ENCODE results near the gene TMEM151B. TPM values are rescaled to one million over a fixed set of nuclear protein-coding genes. Genes with fewer than 3 reads are reported as not detected.
A peak's percentile ranks its signal among the peaks of the same experiment; 100 is the strongest.

TMEM151B gene
- total and polyA plus RNA-seq, 2 of the 13 experiments (the other 11 are each of a cell fraction or from before 2014, with no cell fraction given): not detected

DNA sequence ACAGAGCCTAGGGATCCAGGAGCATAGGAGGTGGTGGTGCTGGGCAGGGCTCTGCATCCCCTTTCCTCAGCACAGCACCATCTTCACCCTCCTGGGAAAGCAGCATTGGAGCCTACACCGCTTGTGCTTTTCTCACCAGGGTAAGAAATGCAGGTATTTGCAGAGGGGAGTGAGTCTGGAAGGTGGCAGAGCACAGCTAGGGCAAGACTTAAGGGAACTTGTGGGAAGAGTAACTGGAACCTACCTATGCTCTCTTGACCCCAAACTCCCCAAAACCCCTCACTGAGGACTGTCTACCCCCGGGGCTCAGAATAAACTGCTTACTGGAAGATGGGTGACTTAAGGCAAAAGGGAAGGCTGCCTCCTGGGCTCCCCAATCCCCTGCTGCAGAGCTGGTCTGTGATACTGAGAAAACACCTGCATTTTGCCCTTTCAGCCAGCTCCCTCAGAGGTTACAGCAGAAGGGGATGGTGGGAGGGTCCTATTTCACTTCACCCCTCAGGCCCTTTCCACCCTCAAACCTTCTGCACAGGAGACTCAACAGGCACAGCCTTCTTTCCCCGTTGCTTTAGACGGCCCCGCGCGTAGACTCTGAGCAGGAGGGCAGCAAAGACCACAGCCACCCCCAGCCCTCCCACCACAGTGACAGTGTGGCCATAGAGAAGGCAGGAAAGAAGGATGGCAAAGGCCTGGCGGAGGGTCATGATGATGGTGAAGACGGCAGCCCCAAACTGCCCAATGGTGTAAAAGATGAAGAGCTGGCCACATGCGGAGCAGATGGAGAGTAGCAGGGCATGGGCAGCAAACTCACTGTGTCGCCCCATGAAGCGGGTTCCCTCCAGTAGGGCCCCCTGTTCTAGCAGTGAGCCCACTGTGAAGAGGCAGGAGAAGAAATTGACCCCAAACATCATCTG is 15.8 kb upstream of the TMEM151B start (continued):
- TF ChIP-seq AKNA (CRISPR knock-in tag; IDR thresholded peaks at IDR 0.05; ENCODE audit: borderline replicate concordance) (no peak), ZNF773 (CRISPR knock-in tag; IDR thresholded peaks at IDR 0.05; ENCODE audit: borderline replicate concordance) (no peak), ZNF501 (CRISPR knock-in tag; IDR thresholded peaks at IDR 0.05) (peak; percentile 11; the same call in 1 of the 2 replicates), SMAD9 (CRISPR knock-in tag; IDR thresholded peaks at IDR 0.05) (no peak), ZBTB21 (CRISPR knock-in tag; IDR thresholded peaks at IDR 0.05) (no peak), ZNF251 (CRISPR knock-in tag; IDR thresholded peaks at IDR 0.05) (0 out of 2 replicates have a peak, but pooled peaks have one; percentile 21), TSC22D2 (CRISPR knock-in tag; IDR thresholded peaks at IDR 0.05; ENCODE audit: borderline replicate concordance) (no peak), TEAD3 (CRISPR knock-in tag; optimal IDR thresholded peaks at IDR 0.05; ENCODE audit: borderline replicate concordance) (no peak), TP53 (CRISPR knock-in tag; conservative IDR thresholded peaks at IDR 0.05) (no peak), ZFP62 (CRISPR knock-in tag; IDR thresholded peaks at IDR 0.05) (no peak), ZNF709 (CRISPR knock-in tag; IDR thresholded peaks at IDR 0.05) (no peak), MYNN (CRISPR knock-in tag; IDR thresholded peaks at IDR 0.05; ENCODE audit: low read depth) (no peak), KMT2A (CRISPR knock-in tag; IDR thresholded peaks at IDR 0.05) (no peak), ZFP90 (CRISPR knock-in tag; IDR thresholded peaks at IDR 0.05; ENCODE audit: borderline replicate concordance) (no peak), HNRNPH1 (optimal IDR thresholded peaks at IDR 0.05; ENCODE audit: low read depth, low read length) (peak; percentile 69)
- TF ChIP-seq, protein P1, sequence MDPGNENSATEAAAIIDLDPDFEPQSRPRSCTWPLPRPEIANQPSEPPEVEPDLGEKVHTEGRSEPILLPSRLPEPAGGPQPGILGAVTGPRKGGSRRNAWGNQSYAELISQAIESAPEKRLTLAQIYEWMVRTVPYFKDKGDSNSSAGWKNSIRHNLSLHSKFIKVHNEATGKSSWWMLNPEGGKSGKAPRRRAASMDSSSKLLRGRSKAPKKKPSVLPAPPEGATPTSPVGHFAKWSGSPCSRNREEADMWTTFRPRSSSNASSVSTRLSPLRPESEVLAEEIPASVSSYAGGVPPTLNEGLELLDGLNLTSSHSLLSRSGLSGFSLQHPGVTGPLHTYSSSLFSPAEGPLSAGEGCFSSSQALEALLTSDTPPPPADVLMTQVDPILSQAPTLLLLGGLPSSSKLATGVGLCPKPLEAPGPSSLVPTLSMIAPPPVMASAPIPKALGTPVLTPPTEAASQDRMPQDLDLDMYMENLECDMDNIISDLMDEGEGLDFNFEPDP (CRISPR knock-in tag; conservative IDR thresholded peaks at IDR 0.05): no peak
- TF ChIP-seq, protein P2, sequence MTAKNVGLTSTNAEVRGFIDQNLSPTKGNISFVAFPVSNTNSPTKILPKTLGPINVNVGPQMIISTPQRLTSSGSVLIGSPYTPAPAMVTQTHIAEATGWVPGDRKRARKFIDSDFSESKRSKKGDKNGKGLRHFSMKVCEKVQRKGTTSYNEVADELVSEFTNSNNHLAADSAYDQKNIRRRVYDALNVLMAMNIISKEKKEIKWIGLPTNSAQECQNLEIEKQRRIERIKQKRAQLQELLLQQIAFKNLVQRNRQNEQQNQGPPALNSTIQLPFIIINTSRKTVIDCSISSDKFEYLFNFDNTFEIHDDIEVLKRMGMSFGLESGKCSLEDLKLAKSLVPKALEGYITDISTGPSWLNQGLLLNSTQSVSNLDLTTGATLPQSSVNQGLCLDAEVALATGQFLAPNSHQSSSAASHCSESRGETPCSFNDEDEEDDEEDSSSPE (CRISPR knock-in tag; IDR thresholded peaks at IDR 0.05): no peak
- TF ChIP-seq, protein P3, sequence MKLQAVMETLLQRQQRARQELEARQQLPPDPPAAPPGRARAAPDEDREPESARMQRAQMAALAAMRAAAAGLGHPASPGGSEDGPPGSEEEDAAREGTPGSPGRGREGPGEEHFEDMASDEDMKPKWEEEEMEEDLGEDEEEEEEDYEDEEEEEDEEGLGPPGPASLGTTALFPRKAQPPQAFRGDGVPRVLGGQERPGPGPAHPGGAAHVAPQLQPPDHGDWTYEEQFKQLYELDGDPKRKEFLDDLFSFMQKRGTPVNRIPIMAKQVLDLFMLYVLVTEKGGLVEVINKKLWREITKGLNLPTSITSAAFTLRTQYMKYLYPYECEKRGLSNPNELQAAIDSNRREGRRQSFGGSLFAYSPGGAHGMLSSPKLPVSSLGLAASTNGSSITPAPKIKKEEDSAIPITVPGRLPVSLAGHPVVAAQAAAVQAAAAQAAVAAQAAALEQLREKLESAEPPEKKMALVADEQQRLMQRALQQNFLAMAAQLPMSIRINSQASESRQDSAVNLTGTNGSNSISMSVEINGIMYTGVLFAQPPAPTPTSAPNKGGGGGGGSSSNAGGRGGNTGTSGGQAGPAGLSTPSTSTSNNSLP (IDR thresholded peaks at IDR 0.05; ENCODE audit: low read depth, low read length): no peak

Measured in HepG2 (cell line).